Hepatocyte (in vitro differentiated cells): ENCODE data around the gene RNF11.

Experiments used
- EZH2 ChIP-seq: fragments of 200-600 bp; sonication (generic); IDR thresholded peaks from 2 replicates; pipeline ENCODE4 v1.6.1; 2016; ENCODE audit warnings: antibody characterized with exemption, mild to moderate bottlenecking, borderline replicate concordance
- TF ChIP-seq, protein P1 (sequence below): fragments of 200-600 bp; sonication (generic); IDR thresholded peaks from 2 replicates; pipeline ENCODE4 v1.5.1; 2016; ENCODE audit warnings: antibody characterized with exemption, mild to moderate bottlenecking; ENCODE audit not compliant: poor library complexity

DNA sequence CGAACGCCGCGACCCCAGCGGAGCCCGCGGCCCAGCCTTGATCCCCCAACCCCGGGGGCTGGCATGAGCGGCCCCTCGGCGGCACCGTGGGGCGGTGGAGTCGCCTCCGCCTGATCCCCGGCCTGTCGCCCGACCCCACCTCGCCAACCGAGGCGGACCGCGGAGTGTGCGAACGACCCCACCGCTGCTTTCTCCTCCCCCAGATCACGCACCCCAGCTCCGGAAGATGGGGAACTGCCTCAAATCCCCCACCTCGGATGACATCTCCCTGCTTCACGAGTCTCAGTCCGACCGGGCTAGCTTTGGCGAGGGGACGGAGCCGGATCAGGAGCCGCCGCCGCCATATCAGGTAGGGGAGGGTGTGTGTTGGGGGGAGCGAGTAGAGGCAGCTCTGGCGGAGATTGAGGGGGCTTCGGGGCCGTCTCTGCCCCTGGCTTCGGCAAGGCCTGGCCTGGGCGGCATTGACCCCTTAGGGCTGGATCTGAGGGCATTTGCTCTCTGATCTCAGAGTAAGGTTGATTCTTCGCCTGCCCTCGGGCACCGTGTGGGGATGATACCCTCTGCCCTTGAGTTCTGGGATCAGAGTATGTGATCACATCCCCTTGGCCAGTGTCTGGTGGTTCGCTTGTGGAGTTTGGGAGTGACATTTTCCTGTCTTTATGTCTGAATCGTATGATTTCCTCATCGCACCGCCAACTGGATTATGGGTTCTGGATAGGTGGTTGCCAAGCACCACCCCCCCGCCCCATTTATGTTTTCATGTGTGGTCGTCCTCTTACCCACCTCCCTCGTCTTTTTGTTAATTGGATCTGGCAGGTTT lies 668 bp downstream of the RNF11 start:
- TF ChIP-seq, protein P1, sequence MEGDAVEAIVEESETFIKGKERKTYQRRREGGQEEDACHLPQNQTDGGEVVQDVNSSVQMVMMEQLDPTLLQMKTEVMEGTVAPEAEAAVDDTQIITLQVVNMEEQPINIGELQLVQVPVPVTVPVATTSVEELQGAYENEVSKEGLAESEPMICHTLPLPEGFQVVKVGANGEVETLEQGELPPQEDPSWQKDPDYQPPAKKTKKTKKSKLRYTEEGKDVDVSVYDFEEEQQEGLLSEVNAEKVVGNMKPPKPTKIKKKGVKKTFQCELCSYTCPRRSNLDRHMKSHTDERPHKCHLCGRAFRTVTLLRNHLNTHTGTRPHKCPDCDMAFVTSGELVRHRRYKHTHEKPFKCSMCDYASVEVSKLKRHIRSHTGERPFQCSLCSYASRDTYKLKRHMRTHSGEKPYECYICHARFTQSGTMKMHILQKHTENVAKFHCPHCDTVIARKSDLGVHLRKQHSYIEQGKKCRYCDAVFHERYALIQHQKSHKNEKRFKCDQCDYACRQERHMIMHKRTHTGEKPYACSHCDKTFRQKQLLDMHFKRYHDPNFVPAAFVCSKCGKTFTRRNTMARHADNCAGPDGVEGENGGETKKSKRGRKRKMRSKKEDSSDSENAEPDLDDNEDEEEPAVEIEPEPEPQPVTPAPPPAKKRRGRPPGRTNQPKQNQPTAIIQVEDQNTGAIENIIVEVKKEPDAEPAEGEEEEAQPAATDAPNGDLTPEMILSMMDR = no peak
- no peak for TF ChIP-seq EZH2
